Urinary bladder (tissue), 4 donors: ENCODE results near the gene IGSF9B. TPM values are rescaled to one million over a fixed set of nuclear protein-coding genes. Genes with fewer than 3 reads are reported as not detected.

ENCODE experiments used
- DNase-seq: peaks from one replicate; pipeline ENCODE4 v3.0.0-alpha.2; 2015; ENCODE audit errors: extremely low spot score
- H3K27ac ChIP-seq: one replicate; pipeline ENCODE4 v1.5.1; 2013; ENCODE audit warnings: low read depth, mild to moderate bottlenecking, moderate library complexity
- H3K36me3 ChIP-seq: one replicate; pipeline ENCODE4 v1.6.1; 2013; ENCODE audit warnings: mild to moderate bottlenecking, moderate library complexity; ENCODE audit not compliant: insufficient read depth
- H3K4me1 ChIP-seq: one replicate; pipeline ENCODE4 v1.6.1; 2013; ENCODE audit warnings: mild to moderate bottlenecking, moderate library complexity; ENCODE audit not compliant: insufficient read depth
- H3K4me3 ChIP-seq: one replicate; pipeline ENCODE4 v1.5.1; 2013; ENCODE audit warnings: low read depth, low read length
- WGBS: extraction: QIAGEN DNeasy Blood & Tissue Kit; methylation state at CpG from one replicate; pipeline ENCODE4 v1.1.7; 2013; 5-methylcytosine and 5-hydroxymethylcytosine counted together
- polyA plus RNA-seq: library from polyadenylated mRNA; stranded (reverse); fragments of 200-250 nt; gene quantifications from one replicate; pipeline ENCODE4 v1.2.3, GENCODE V29; 2013
- total RNA-seq: library from RNA; depleted of rRNA; stranded (reverse); fragments of >200 nt; gene quantifications from one replicate; pipeline ENCODE4 v1.2.3, GENCODE V29; 2014
- donor health status: healthy with polysubstance abuse.
- donor health status: healthy.

The IGSF9B gene
- total and polyA plus RNA-seq, 2 donors = 11.4 to 14.0 TPM

- WGBS = 94% methylated on average over 24 of the region's 24 CpGs
- Histone ChIP-seq H3K4me3 (no peak overlapping the region), H3K27ac (no peak overlapping the region), H3K4me1 (no peaks in the 10 kb centered on the region), H3K36me3 (no peaks in the 10 kb centered on the region)
- DNase-seq = no peak
Measured at GRCh38 chr11:133907841-133908241, 48.9 kb downstream of the IGSF9B start.

- 91% methylated on average over 9 of the region's 9 CpGs for WGBS
- H3K36me3 ChIP-seq = no peaks in the 10 kb centered on the region
- H3K4me3 ChIP-seq = no peak overlapping the region
- H3K4me1 ChIP-seq = no peaks in the 10 kb centered on the region
- H3K27ac ChIP-seq = no peak overlapping the region
- no peak for DNase-seq
Measured at GRCh38 chr11:133907216-133907615, 49.6 kb downstream of the IGSF9B start.

GRCh38 chr11:133906746-133907145 is 50.0 kb downstream of the IGSF9B start:
- no peak for DNase-seq
- 91% methylated on average over 13 of the region's 13 CpGs for WGBS
- no peak overlapping the region for H3K4me3 ChIP-seq
- H3K4me1 ChIP-seq = no peaks in the 10 kb centered on the region
- H3K36me3 ChIP-seq = no peaks in the 10 kb centered on the region
- H3K27ac ChIP-seq = no peak overlapping the region

- Histone ChIP-seq H3K4me1 (no peaks in the 10 kb centered on the region), H3K4me3 (no peak overlapping the region), H3K36me3 (no peaks in the 10 kb centered on the region), H3K27ac (no peak overlapping the region)
- WGBS = 89% methylated on average over 15 of the region's 15 CpGs
- DNase-seq = no peak
Measured at GRCh38 chr11:133906241-133906640, 50.5 kb downstream of the IGSF9B start.

- WGBS = 81% methylated on average over 13 of the region's 13 CpGs
- H3K36me3 ChIP-seq = no peaks in the 10 kb centered on the region
Measured at GRCh38 chr11:133905677-133906156, 51.1 kb downstream of the IGSF9B start.

GRCh38 chr11:133904818-133905515 is 51.8 kb downstream of the IGSF9B start:
- DNase-seq = no peak
- Histone ChIP-seq H3K27ac (no peak overlapping the region), H3K4me1 (no peaks in the 10 kb centered on the region), H3K36me3 (no peaks in the 10 kb centered on the region), H3K4me3 (no peak overlapping the region)
- 85% methylated on average over 6 of the region's 6 CpGs for WGBS

More at GRCh38 chr11:133905677-133906156, 51.1 kb downstream of the IGSF9B start:
- H3K4me1 ChIP-seq = no peaks in the 10 kb centered on the region
- H3K27ac ChIP-seq = no peak overlapping the region
- DNase-seq = no peak
- no peak overlapping the region for H3K4me3 ChIP-seq

GRCh38 chr11:133903875-133904817 is 52.6 kb downstream of the IGSF9B start:
- Histone ChIP-seq H3K4me3 (no peak overlapping the region), H3K36me3 (no peaks in the 10 kb centered on the region), H3K4me1 (no peaks in the 10 kb centered on the region), H3K27ac (no peak overlapping the region)
- WGBS = 88% methylated on average over 8 of the region's 8 CpGs
- no peak for DNase-seq

GRCh38 chr11:133903056-133903455 is 53.7 kb downstream of the IGSF9B start:
- WGBS = 88% methylated on average over 13 of the region's 13 CpGs
- Histone ChIP-seq H3K36me3 (no peaks in the 10 kb centered on the region), H3K4me3 (no peak overlapping the region), H3K27ac (no peak overlapping the region), H3K4me1 (no peaks in the 10 kb centered on the region)
- no peak for DNase-seq

GRCh38 chr11:133902506-133902905 is 54.3 kb downstream of the IGSF9B start:
- no peak overlapping the region for H3K4me3 ChIP-seq
- H3K27ac ChIP-seq = no peak overlapping the region
- DNase-seq = no peak
- no peaks in the 10 kb centered on the region for H3K36me3 ChIP-seq
- H3K4me1 ChIP-seq = no peaks in the 10 kb centered on the region
- 87% methylated on average over 4 of the region's 4 CpGs for WGBS

- H3K36me3 ChIP-seq = no peaks in the 10 kb centered on the region
- no peak for DNase-seq
- no peak overlapping the region for H3K27ac ChIP-seq
- H3K4me1 ChIP-seq = no peaks in the 10 kb centered on the region
- no peak overlapping the region for H3K4me3 ChIP-seq
- 97% methylated on average over 3 of the region's 3 CpGs for WGBS
Measured at GRCh38 chr11:133901999-133902398, 54.8 kb downstream of the IGSF9B start.

GRCh38 chr11:133901316-133901715 is 55.5 kb downstream of the IGSF9B start:
- Histone ChIP-seq H3K4me1 (no peaks in the 10 kb centered on the region), H3K27ac (no peak overlapping the region), H3K36me3 (no peaks in the 10 kb centered on the region), H3K4me3 (no peak overlapping the region)
- 92% methylated on average over 7 of the region's 7 CpGs for WGBS
- DNase-seq = no peak

GRCh38 chr11:133900176-133901105 is 56.3 kb downstream of the IGSF9B start:
- Histone ChIP-seq H3K27ac (no peak overlapping the region), H3K36me3 (no peaks in the 10 kb centered on the region), H3K4me1 (no peaks in the 10 kb centered on the region), H3K4me3 (no peak overlapping the region)
- 89% methylated on average over 9 of the region's 9 CpGs for WGBS
- DNase-seq = no peak

- Histone ChIP-seq H3K4me1 (no peaks in the 10 kb centered on the region), H3K36me3 (no peaks in the 10 kb centered on the region), H3K27ac (no peak overlapping the region), H3K4me3 (no peak overlapping the region)
- 88% methylated on average over 5 of the region's 5 CpGs for WGBS
- no peak for DNase-seq
Measured at GRCh38 chr11:133898770-133899115, 58.0 kb downstream of the IGSF9B start.
